Hepatocyte (in vitro differentiated cells): ENCODE results near the gene RBFOX2. TPM values are rescaled to one million over a fixed set of nuclear protein-coding genes. Genes with fewer than 3 reads are reported as not detected.

Source experiments
- DNase-seq: peaks from one replicate; pipeline ENCODE4 v3.0.0-alpha.2; 2016; ENCODE audit warnings: low spot score
- H2AFZ ChIP-seq: fragments of 200-600 bp; sonication (generic); 2 replicates; pipeline ENCODE4 v1.6.0; 2016; ENCODE audit warnings: antibody characterized with exemption, mild to moderate bottlenecking
- H3K27ac ChIP-seq: fragments of 200-600 bp; sonication (generic); 2 replicates; pipeline ENCODE4 v1.5.1; 2016; ENCODE audit warnings: mild to moderate bottlenecking
- H3K27me3 ChIP-seq: fragments of 200-600 bp; sonication (generic); 2 replicates; pipeline ENCODE4 v1.6.1; 2016
- H3K36me3 ChIP-seq: fragments of 200-600 bp; sonication (generic); replicated peaks from 2 replicates; pipeline ENCODE4 v1.5.1; 2016; ENCODE audit warnings: low read depth; ENCODE audit not compliant: insufficient read depth
- H3K4me1 ChIP-seq: fragments of 200-600 bp; sonication (generic); 2 replicates; pipeline ENCODE4 v1.5.1; 2016; ENCODE audit warnings: mild to moderate bottlenecking, moderate library complexity; ENCODE audit not compliant: insufficient read depth
- H3K4me2 ChIP-seq: fragments of 200-600 bp; sonication (generic); 2 replicates; pipeline ENCODE4 v1.6.0; 2016
- H3K4me3 ChIP-seq: fragments of 200-600 bp; sonication (generic); 2 replicates; pipeline ENCODE4 v1.5.1; 2016; ENCODE audit warnings: mild to moderate bottlenecking
- H3K79me2 ChIP-seq: fragments of 200-600 bp; sonication (generic); 2 replicates; pipeline ENCODE4 v1.6.0; 2017; ENCODE audit warnings: mild to moderate bottlenecking
- H3K9me2 ChIP-seq: fragments of 200-600 bp; sonication (generic); replicated peaks from 2 replicates; pipeline ENCODE4 v1.6.0; 2017; ENCODE audit warnings: mild to moderate bottlenecking; ENCODE audit not compliant: insufficient read depth
- H3K9me3 ChIP-seq: fragments of 200-600 bp; sonication (generic); 2 replicates; pipeline ENCODE4 v1.5.1; 2016; ENCODE audit warnings: low read depth, mild to moderate bottlenecking
- H4K20me1 ChIP-seq: fragments of 200-600 bp; sonication (generic); 2 replicates; pipeline ENCODE4 v1.6.0; 2016; ENCODE audit warnings: mild to moderate bottlenecking; ENCODE audit not compliant: insufficient read depth, poor library complexity, severe bottlenecking
- CTCF ChIP-seq: fragments of 200-600 bp; sonication (generic); IDR thresholded peaks from 2 replicates; pipeline ENCODE4 v1.5.1; 2016; ENCODE audit warnings: antibody characterized with exemption, mild to moderate bottlenecking; ENCODE audit not compliant: poor library complexity
- EZH2 ChIP-seq: fragments of 200-600 bp; sonication (generic); IDR thresholded peaks from 2 replicates; pipeline ENCODE4 v1.6.1; 2016; ENCODE audit warnings: antibody characterized with exemption, mild to moderate bottlenecking, borderline replicate concordance
- EZH2phosphoT487 ChIP-seq: fragments of 200-600 bp; sonication (generic); IDR thresholded peaks from one replicate; pipeline ENCODE4 v1.6.1; 2018; ENCODE audit warnings: antibody characterized with exemption, mild to moderate bottlenecking, low read depth, moderate library complexity; ENCODE audit not compliant: unreplicated experiment, severe bottlenecking
- WGBS: methylation state at CpG from one replicate; pipeline ENCODE4 v1.1.6; 2016; ENCODE audit warnings: low lambda C conversion rate; ENCODE audit errors: missing lambda C conversion rate; 5-methylcytosine and 5-hydroxymethylcytosine counted together
- polyA plus RNA-seq: library from polyadenylated mRNA; unstranded; fragments of >200 nt; fragmentation: Nextera tagmentation; extraction: Ambion mirVana; gene quantifications from 2 replicates; pipeline ENCODE4 v1.2.1, GENCODE V29; 2016
- total RNA-seq: library from RNA; depleted of rRNA; stranded (reverse); fragments of >200 nt; gene quantifications from 2 replicates; pipeline ENCODE4 v1.2.3, GENCODE V29; 2014

The RBFOX2 gene
- total and polyA plus RNA-seq, 2 experiments from 2014 or later, result 76.7 to 133 TPM

GRCh38 chr22:35972559-35972958, 56.1 kb downstream of the RBFOX2 start:
- TF ChIP-seq EZH2phosphoT487 (no peak), EZH2 (no peak), CTCF (no peak)
- Histone ChIP-seq H3K79me2 (peaks cover 90% of the 10 kb centered on the region), H3K4me2 (peak overlapping the region; percentile 63), H4K20me1 (peaks cover 6% of the 10 kb centered on the region), H2AFZ (no peak overlapping the region), H3K36me3 (no peaks in the 10 kb centered on the region), H3K27ac (peak overlapping the region; percentile 95), H3K27me3 (no peaks in the 10 kb centered on the region), H3K4me3 (no peak overlapping the region), H3K4me1 (peaks cover 42% of the 10 kb centered on the region), H3K9me3 (no peaks in the 10 kb centered on the region), H3K9me2 (no peaks in the 10 kb centered on the region)
- no peak for DNase-seq
- WGBS, result 40% methylated on average over 1 of the region's 1 CpG

DNA sequence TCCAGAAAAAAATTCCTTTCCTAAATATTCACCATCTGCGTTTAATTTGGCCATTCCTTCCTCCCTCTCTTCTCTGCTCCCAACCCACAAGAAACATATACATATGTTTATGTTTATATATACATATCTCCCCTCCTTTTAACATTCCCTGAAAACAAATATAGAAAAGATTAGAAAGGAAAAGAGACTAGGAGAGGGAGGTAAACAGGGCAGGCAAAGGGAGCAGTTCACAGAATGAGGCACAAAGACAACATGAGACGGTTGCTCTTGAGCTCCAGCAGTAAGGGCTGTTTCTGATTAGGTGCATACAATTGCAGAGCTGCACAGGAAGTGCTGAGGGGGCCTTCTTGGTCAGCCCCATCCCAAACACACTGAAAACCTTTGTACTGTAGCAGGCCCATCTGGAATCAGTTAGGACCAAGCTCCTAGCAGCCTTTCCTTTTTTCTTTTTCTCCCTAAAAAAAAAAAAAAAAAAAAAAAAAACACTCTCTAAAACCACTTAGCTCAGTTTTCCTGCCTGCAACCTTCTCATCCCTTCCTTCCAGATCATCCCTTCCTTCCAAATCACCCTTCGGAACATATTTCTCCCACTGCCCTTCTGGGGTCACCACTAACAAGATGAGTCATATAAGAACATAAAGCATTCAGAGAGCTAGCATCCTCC, 57.0 kb downstream of the RBFOX2 start:
- WGBS, result 28% methylated on average over 3 of the region's 3 CpGs
- no peaks in the 10 kb centered on the region for H3K9me3 ChIP-seq
- H3K36me3 ChIP-seq, result no peaks in the 10 kb centered on the region
- H3K4me1 ChIP-seq, result peaks cover 42% of the 10 kb centered on the region
- TF ChIP-seq EZH2phosphoT487 (no peak), CTCF (no peak), EZH2 (no peak)
- H3K27ac ChIP-seq, result peak overlapping the region; percentile 95
- H4K20me1 ChIP-seq, result peaks cover 6% of the 10 kb centered on the region
- no peaks in the 10 kb centered on the region for H3K9me2 ChIP-seq
- peak; percentile 77 for DNase-seq
- no peak overlapping the region for H2AFZ ChIP-seq
- peaks cover 90% of the 10 kb centered on the region for H3K79me2 ChIP-seq
- H3K27me3 ChIP-seq, result no peaks in the 10 kb centered on the region
- no peak overlapping the region for H3K4me3 ChIP-seq
- peak overlapping the region; percentile 63 for H3K4me2 ChIP-seq

DNA sequence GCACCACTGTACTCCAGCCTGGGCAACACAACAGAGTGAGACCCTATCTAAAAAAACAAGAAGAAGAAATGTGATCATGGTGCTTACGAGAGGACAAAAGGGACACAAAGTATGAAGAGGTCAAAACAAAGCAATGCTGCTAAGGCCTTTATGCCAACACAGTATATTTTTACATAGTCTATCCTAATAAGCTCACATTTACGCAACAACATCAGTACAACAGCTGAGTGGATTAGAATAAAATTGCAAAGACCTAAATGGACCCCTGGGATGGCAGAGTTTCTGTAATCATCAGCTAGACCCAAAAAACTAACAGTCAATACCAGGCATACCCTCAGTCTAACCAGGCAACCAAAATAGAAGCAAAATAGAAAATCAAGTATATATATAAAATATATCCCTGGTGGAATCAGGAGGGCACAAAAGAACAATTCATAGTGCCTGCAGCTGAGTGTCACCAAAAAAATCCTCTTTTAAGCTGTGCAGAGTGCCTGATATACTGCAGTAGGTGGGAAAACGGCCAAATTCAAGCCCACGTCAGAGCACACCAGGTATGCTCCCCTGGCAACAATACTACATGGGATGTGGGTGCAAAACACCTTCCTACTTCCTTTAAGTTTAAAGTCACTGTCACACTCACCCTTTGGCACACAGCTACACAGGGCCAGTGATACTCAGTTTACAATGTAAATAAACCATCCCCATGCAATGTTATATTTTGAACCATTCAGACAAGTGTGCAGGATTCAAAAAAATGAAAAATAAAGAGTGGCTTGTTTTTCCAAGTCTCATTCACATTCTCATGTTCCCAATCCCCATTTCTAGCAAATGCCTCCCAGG, 57.8 kb downstream of the RBFOX2 start:
- no peak for DNase-seq
- peak overlapping the region; percentile 6 for H3K4me2 ChIP-seq

More for the DNA sequence above, 57.8 kb downstream of the RBFOX2 start:
- no peak overlapping the region for H3K4me3 ChIP-seq
- peaks cover 90% of the 10 kb centered on the region for H3K79me2 ChIP-seq
- H3K27ac ChIP-seq, result peak overlapping the region; percentile 95
- H2AFZ ChIP-seq, result no peak overlapping the region
- no peaks in the 10 kb centered on the region for H3K27me3 ChIP-seq
- 60% methylated on average over 4 of the region's 4 CpGs for WGBS
- peaks cover 6% of the 10 kb centered on the region for H4K20me1 ChIP-seq
- peaks cover 37% of the 10 kb centered on the region for H3K4me1 ChIP-seq
- no peaks in the 10 kb centered on the region for H3K9me3 ChIP-seq
- no peaks in the 10 kb centered on the region for H3K36me3 ChIP-seq
- H3K9me2 ChIP-seq, result no peaks in the 10 kb centered on the region
- no peak for TF ChIP-seq EZH2
- TF ChIP-seq EZH2phosphoT487, result no peak
- no peak for TF ChIP-seq CTCF
